Measurements from ENCODE around the gene KLF8.
"Not testable (repeated sequence)": the region's sequence is repeated elsewhere in the genome, so short reads cannot be mapped to it uniquely, and the experiment has no call there.

- not testable (repeated sequence) for TF ChIP-seq CTCF, POLR2A (IDR thresholded peaks at IDR 0.05)
Observed at GRCh38 chrX:56206945-56207344, 25.2 kb upstream of the KLF8 start.

Measured in right lobe of liver (tissue), 4 donors.